Measurements from ENCODE around the gene ATXN7L2. TPM values are rescaled to one million over a fixed set of nuclear protein-coding genes. Genes with fewer than 3 reads are reported as not detected.

ATXN7L2 gene
- total RNA-seq, 1 experiment from 2014 or later: 17.3 TPM

GRCh38 chr1:109490934-109491302 is 7.2 kb downstream of the ATXN7L2 start:
- Histone ChIP-seq H3K79me1 (ENCODE audit: insufficient read depth, low read depth, low read length, poor library complexity, severe bottlenecking) (no peaks in the 10 kb centered on the region), H4K8ac (replicated peaks; ENCODE audit: insufficient read length, low read depth, low read length) (no peak overlapping the region), H3K23ac (ENCODE audit: insufficient read length, low read depth, low read length) (no peak overlapping the region), H3K27ac (ENCODE audit: insufficient read length, low read depth, low read length) (no peak overlapping the region), H4K91ac (ENCODE audit: insufficient read length, low read depth, low read length) (no peak overlapping the region), H2BK5ac (ENCODE audit: insufficient read length, low read length) (no peak overlapping the region), H2BK20ac (ENCODE audit: low read depth, low read length, poor library complexity, severe bottlenecking) (no peak overlapping the region), H3K56ac (ENCODE audit: insufficient read length, low read depth, low read length) (no peak overlapping the region), H3K4me2 (ENCODE audit: insufficient read depth, insufficient read length, low read length) (no peak overlapping the region), H3K18ac (ENCODE audit: insufficient read length, low read depth, low read length) (no peak overlapping the region), H2AFZ (ENCODE audit: low read length) (no peak overlapping the region), H3K27me3 (ENCODE audit: insufficient read depth, low read length) (no peaks in the 10 kb centered on the region), H2AK5ac (ENCODE audit: insufficient read length, low read length) (no peak overlapping the region), H4K20me1 (ENCODE audit: control insufficient read depth, insufficient read depth, insufficient read length) (no peaks in the 10 kb centered on the region), H2BK120ac (ENCODE audit: low read depth, low read length, poor library complexity, severe bottlenecking) (no peak overlapping the region), H2BK12ac (ENCODE audit: insufficient read length, low read depth, low read length) (no peak overlapping the region), H3T11ph (ENCODE audit: low read length) (no peak overlapping the region), H3K4me1 (ENCODE audit: insufficient read depth, low read length) (no peaks in the 10 kb centered on the region), H3K9ac (ENCODE audit: extremely low read depth, insufficient read length, low read length) (no peak overlapping the region), H3K23me2 (ENCODE audit: insufficient read length, low read depth, low read length, poor library complexity, severe bottlenecking) (no peaks in the 10 kb centered on the region), H4K5ac (ENCODE audit: insufficient read length, low read depth, low read length) (no peak overlapping the region), H3K4ac (ENCODE audit: low read depth, low read length) (no peak overlapping the region), H3K14ac (ENCODE audit: insufficient read depth, low read length) (no peak overlapping the region), H3K9me3 (ENCODE audit: control insufficient read depth, low read depth, low read length) (no peaks in the 10 kb centered on the region), H2BK15ac (ENCODE audit: low read depth, low read length) (no peak overlapping the region), H3K79me2 (ENCODE audit: insufficient read depth, low read length) (no peaks in the 10 kb centered on the region)
- no peak for DNase-seq
- Mint-ChIP-seq H3K4me1 (peaks cover 0 to 10% of the 10 kb centered on the region in 2 experiments; a peak in 3 of 4 replicates), H3K9me3 (no peaks in the 10 kb centered on the region), H3K36me3 (ENCODE audit: insufficient read depth in 1 of 3, low read depth in 3 of 3) (peaks cover 5 to 48% (median 11%) of the 10 kb centered on the region in 3 experiments; a peak in 5 of 7 replicates), H3K4me3 (no peak overlapping the region), H3K27ac (no peak overlapping the region), H3K27me3 (ENCODE audit: low read depth) (no peaks in the 10 kb centered on the region)
- TF ChIP-seq, protein P1, sequence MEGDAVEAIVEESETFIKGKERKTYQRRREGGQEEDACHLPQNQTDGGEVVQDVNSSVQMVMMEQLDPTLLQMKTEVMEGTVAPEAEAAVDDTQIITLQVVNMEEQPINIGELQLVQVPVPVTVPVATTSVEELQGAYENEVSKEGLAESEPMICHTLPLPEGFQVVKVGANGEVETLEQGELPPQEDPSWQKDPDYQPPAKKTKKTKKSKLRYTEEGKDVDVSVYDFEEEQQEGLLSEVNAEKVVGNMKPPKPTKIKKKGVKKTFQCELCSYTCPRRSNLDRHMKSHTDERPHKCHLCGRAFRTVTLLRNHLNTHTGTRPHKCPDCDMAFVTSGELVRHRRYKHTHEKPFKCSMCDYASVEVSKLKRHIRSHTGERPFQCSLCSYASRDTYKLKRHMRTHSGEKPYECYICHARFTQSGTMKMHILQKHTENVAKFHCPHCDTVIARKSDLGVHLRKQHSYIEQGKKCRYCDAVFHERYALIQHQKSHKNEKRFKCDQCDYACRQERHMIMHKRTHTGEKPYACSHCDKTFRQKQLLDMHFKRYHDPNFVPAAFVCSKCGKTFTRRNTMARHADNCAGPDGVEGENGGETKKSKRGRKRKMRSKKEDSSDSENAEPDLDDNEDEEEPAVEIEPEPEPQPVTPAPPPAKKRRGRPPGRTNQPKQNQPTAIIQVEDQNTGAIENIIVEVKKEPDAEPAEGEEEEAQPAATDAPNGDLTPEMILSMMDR (conservative IDR thresholded peaks at IDR 0.05): no peak
- WGBS (ENCODE audit: extremely low coverage, insufficient read length, low lambda C conversion rate): no CpG with 5 or more reads among the region's 11 CpGs

All from H9 (cell line).